Muscle of back (tissue), 10 donors: Measurements from ENCODE around the gene DIPK2A. TPM values are rescaled to one million over a fixed set of nuclear protein-coding genes. Genes with fewer than 3 reads are reported as not detected.

Experiments
- polyA plus RNA-seq, 10 donors: library from polyadenylated mRNA; unstranded; fragments of 120-200 nt; gene quantifications; one replicate each; pipeline ENCODE4 v1.2.1, GENCODE V29; 2013; ENCODE audit not compliant: insufficient read length in 10 of 10

The DIPK2A gene
- polyA plus RNA-seq, 10 donors: 23.7 to 35.4 (median 30.4) TPM

Other genes starting within 250 kb of the DIPK2A start
- gene SLC9A9, start 123.4 kb upstream of the DIPK2A start, polyA plus RNA-seq: 10 to 100 TPM; 10.5 to 14.8 (median 12.2) TPM